ENCODE data around the gene TIPARP. TPM values are rescaled to one million over a fixed set of nuclear protein-coding genes. Genes with fewer than 3 reads are reported as not detected.

Gene TIPARP
- polyA plus RNA-seq, 1 donor = 17.4 TPM

DNA sequence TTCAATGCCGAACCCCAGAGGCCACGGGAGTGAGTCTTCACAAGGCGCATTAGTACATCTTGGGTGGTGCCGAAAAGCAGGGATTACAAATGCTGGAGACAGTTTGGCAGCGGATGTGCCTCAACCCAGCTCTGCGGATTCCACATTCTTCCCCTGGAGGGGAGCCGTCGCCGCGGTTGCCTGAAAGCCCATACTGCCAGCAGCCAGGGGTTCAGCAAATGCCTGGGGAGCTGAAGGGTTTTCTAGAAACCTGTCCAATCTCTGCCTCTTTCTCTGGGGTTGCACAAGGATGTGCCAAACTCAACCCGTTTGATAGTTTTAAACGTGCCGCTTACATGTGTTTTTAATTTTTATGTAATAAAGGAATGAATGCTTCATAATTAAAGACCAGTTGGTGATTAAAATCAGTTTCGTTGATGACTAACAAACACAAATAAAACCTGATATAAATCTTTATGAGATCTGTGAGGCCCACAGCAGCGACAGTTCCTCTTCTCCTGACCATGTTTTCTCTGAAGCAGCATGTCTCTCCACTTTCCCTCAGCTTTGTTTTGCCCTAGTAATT is 77.2 kb downstream of the TIPARP start:
- Histone ChIP-seq H3K27me3 (ENCODE audit: control insufficient read depth, insufficient read depth, low read length) (no peaks in the 10 kb centered on the region), H3K4me1 (ENCODE audit: control insufficient read depth, insufficient read depth, low read length) (no peaks in the 10 kb centered on the region), H3K27ac (ENCODE audit: low read length) (no peak overlapping the region), H3K9me3 (ENCODE audit: control insufficient read depth, low read depth, low read length) (no peaks in the 10 kb centered on the region), H3K4me3 (ENCODE audit: low read length) (no peak overlapping the region), H3K36me3 (ENCODE audit: control insufficient read depth, insufficient read depth, low read length) (no peaks in the 10 kb centered on the region)
- WGBS (ENCODE audit: insufficient coverage, low lambda C conversion rate) = 0% methylated on average over 1 of the region's 15 CpGs
- DNase-seq = no peak

Other genes starting within 250 kb of the TIPARP start
- 138 TPM for gene SSR3, start 119.5 kb upstream of the TIPARP start, polyA plus RNA-seq
- gene LEKR1, start 151.8 kb downstream of the TIPARP start, polyA plus RNA-seq = 2.2 TPM